ENCODE results near the gene RADX. TPM values are rescaled to one million over a fixed set of nuclear protein-coding genes. Genes with fewer than 3 reads are reported as not detected.

RADX gene
- total RNA-seq, 4 donors from 2014 or later, result 1.9 to 13.8 (median 4.6) TPM; not detected in 1

DNA sequence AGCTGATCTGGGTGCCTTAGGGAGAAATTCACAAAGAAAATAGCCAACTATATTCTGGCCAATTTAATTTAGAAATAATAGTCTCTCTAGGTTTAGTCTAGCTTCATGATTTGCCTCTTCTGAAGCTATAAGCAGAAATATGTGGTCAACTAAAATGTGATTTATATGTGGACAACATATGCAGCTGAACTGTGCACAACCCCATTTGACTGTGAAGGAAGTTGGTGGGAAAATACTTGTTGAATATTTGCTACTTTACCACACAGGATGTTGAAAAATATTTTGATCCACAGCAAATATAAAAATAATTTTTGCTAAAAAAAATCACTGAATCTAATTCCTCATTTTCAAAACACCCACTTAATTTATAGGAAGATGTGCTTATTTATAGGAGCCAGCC lies 99.0 kb downstream of the RADX start:
- no peaks in the 10 kb centered on the region for H3K36me3 ChIP-seq

DNA sequence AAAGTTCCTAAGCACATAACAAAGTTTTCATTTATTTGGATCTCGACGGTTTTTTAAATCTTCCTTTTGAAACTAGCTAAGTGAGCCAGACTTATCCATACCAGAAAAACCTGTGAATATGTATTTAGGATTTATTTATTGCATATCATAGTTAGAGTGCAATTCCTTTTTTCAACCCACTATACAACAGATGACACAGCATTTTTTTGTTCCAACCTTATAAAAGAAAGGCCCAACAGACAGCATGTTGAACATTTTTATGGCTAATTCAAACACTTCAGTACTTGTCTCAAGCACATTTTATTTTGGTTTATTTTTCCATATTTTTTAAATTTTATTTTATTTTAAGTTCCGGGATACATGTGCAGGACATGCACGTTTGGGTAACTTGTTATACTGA lies 99.6 kb downstream of the RADX start:
- TF ChIP-seq POLR2A (IDR thresholded peaks at IDR 0.05) (no peak), POLR2AphosphoS5 (IDR thresholded peaks at IDR 0.05) (no peak), EP300 (IDR thresholded peaks at IDR 0.05; ENCODE audit: low read depth) (no peak)
- TF ChIP-seq, protein P1, sequence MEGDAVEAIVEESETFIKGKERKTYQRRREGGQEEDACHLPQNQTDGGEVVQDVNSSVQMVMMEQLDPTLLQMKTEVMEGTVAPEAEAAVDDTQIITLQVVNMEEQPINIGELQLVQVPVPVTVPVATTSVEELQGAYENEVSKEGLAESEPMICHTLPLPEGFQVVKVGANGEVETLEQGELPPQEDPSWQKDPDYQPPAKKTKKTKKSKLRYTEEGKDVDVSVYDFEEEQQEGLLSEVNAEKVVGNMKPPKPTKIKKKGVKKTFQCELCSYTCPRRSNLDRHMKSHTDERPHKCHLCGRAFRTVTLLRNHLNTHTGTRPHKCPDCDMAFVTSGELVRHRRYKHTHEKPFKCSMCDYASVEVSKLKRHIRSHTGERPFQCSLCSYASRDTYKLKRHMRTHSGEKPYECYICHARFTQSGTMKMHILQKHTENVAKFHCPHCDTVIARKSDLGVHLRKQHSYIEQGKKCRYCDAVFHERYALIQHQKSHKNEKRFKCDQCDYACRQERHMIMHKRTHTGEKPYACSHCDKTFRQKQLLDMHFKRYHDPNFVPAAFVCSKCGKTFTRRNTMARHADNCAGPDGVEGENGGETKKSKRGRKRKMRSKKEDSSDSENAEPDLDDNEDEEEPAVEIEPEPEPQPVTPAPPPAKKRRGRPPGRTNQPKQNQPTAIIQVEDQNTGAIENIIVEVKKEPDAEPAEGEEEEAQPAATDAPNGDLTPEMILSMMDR (IDR thresholded peaks at IDR 0.05), result no peak
- Histone ChIP-seq H3K27ac (no peak overlapping the region), H3K36me3 (no peaks in the 10 kb centered on the region), H3K9me3 (no peaks in the 10 kb centered on the region), H3K27me3 (no peaks in the 10 kb centered on the region), H3K4me1 (peaks cover 0 to 3% (median 0%) of the 10 kb centered on the region in 4 donors), H3K4me3 (no peak overlapping the region)
- intact Hi-C loops (cut with DNase I; ENCODE audit: low total_unique reads) (no loop called here), in situ Hi-C loops (cut with MboI; ENCODE audit: low pct_ligation_motif_present in 1 of 4, low pct_unique_long_range_greater_than_20kb in 1 of 4, low sequenced_read_pairs in 3 of 4) (no loop called here)
- 75 to 78% methylated on average over 2 to 4 of the region's 4 CpGs for WGBS, 2 donors (ENCODE audit: low coverage in 1 of 2)
- DNase-seq, result no peak

More for the DNA sequence above, 99.0 kb downstream of the RADX start:
- intact Hi-C loops (cut with DNase I; ENCODE audit: low total_unique reads) (no loop called here), in situ Hi-C loops (cut with MboI; ENCODE audit: low pct_ligation_motif_present in 1 of 4, low pct_unique_long_range_greater_than_20kb in 1 of 4, low sequenced_read_pairs in 3 of 4) (no loop called here)
- Histone ChIP-seq H3K27ac (no peak overlapping the region), H3K4me3 (no peak overlapping the region), H3K9me3 (no peaks in the 10 kb centered on the region), H3K4me1 (peaks cover 0 to 2% (median 0%) of the 10 kb centered on the region in 4 donors), H3K27me3 (no peaks in the 10 kb centered on the region)
- no peak for DNase-seq
- TF ChIP-seq EP300 (IDR thresholded peaks at IDR 0.05; ENCODE audit: low read depth) (no peak), POLR2AphosphoS5 (IDR thresholded peaks at IDR 0.05) (no peak), POLR2A (IDR thresholded peaks at IDR 0.05) (no peak)
- TF ChIP-seq, protein P1 (IDR thresholded peaks at IDR 0.05), result no peak

DNA sequence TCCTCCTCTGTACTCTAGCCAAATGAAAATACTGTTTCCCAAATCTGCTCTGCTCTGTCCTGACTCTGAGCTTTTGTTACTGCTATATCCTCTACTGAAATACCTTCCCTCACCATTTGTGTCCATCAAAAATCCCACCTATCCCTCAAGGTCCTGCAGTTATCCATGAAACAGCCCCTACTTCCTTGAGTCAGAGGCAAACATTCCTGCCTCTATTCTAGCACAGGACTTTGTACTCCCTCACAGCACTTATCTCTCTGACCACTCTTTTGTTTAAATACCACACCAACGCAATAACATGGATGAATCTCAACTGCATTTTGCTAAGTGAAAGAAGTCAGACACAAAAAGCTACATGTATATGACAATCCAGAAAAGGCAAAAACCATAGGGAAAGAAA lies 104.2 kb downstream of the RADX start:
- Histone ChIP-seq H3K4me3 (no peak overlapping the region), H3K27me3 (no peaks in the 10 kb centered on the region), H3K27ac (peak overlapping the region; percentile 9 to 51 (median 45)), H3K4me1 (peaks cover 0 to 3% (median 0%) of the 10 kb centered on the region in 4 donors), H3K36me3 (no peaks in the 10 kb centered on the region), H3K9me3 (no peaks in the 10 kb centered on the region)
- no peak for TF ChIP-seq POLR2AphosphoS5 (IDR thresholded peaks at IDR 0.05)
- TF ChIP-seq EP300 (IDR thresholded peaks at IDR 0.05; ENCODE audit: low read depth), result no peak
- TF ChIP-seq, protein P1 (IDR thresholded peaks at IDR 0.05), result no peak
- TF ChIP-seq POLR2A (IDR thresholded peaks at IDR 0.05), result no peak
- intact Hi-C loops (cut with DNase I; ENCODE audit: low total_unique reads), result no loop called here
- in situ Hi-C loops (cut with MboI; ENCODE audit: low pct_ligation_motif_present in 1 of 4, low pct_unique_long_range_greater_than_20kb in 1 of 4, low sequenced_read_pairs in 3 of 4), result no loop called here
- 38% methylated on average over 1 of the region's 1 CpG; no CpG with 5 or more reads in 1 of the 2 donors for WGBS, 2 donors (ENCODE audit: low coverage in 1 of 2)
- DNase-seq, result no peak

DNA sequence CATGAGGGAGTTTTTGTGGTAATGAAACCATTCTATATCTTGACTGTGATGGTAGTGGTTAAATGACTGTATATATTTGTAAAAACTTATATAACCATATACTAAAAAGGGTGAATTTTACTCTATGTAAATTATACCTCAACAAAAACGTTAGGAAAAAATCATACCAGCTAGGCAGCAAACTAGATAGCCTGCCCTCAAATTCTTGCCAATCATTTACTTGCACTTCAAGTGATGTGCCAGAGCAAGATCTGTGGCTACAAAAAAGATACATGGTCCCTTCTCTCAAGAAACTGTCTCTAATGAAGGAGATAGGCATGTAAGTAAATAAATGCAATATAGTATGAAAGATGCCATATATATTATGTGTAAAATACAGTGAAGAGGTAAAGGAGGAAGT lies 104.7 kb downstream of the RADX start:
- Histone ChIP-seq H3K4me3 (no peak overlapping the region), H3K9me3 (no peaks in the 10 kb centered on the region), H3K36me3 (no peaks in the 10 kb centered on the region), H3K27me3 (no peaks in the 10 kb centered on the region), H3K27ac (peak overlapping the region; percentile 9 to 51 (median 45)), H3K4me1 (peaks cover 0 to 3% (median 0%) of the 10 kb centered on the region in 4 donors)
- no peak for DNase-seq
- TF ChIP-seq, protein P1 (IDR thresholded peaks at IDR 0.05), result no peak
- TF ChIP-seq POLR2AphosphoS5 (IDR thresholded peaks at IDR 0.05) (no peak), EP300 (IDR thresholded peaks at IDR 0.05; ENCODE audit: low read depth) (no peak), POLR2A (IDR thresholded peaks at IDR 0.05) (no peak)
- intact Hi-C loops (cut with DNase I; ENCODE audit: low total_unique reads), result no loop called here
- 12 to 17% methylated on average over 1 of the region's 1 CpG for WGBS, 2 donors (ENCODE audit: low coverage in 1 of 2)
- in situ Hi-C loops (cut with MboI; ENCODE audit: low pct_ligation_motif_present in 1 of 4, low pct_unique_long_range_greater_than_20kb in 1 of 4, low sequenced_read_pairs in 3 of 4), result no loop called here
